ENCODE measurements around the gene SPRED2.
A peak's percentile ranks its signal among the peaks of the same experiment; 100 is the strongest.

GRCh38 chr2:65436169-65436823 lies 3.9 kb upstream of the SPRED2 start:
- TF ChIP-seq, protein P1, sequence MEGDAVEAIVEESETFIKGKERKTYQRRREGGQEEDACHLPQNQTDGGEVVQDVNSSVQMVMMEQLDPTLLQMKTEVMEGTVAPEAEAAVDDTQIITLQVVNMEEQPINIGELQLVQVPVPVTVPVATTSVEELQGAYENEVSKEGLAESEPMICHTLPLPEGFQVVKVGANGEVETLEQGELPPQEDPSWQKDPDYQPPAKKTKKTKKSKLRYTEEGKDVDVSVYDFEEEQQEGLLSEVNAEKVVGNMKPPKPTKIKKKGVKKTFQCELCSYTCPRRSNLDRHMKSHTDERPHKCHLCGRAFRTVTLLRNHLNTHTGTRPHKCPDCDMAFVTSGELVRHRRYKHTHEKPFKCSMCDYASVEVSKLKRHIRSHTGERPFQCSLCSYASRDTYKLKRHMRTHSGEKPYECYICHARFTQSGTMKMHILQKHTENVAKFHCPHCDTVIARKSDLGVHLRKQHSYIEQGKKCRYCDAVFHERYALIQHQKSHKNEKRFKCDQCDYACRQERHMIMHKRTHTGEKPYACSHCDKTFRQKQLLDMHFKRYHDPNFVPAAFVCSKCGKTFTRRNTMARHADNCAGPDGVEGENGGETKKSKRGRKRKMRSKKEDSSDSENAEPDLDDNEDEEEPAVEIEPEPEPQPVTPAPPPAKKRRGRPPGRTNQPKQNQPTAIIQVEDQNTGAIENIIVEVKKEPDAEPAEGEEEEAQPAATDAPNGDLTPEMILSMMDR (IDR thresholded peaks at IDR 0.05) = no peak
- TF ChIP-seq EP300 (IDR thresholded peaks at IDR 0.05; ENCODE audit: low read depth) = peak; percentile 30
